Activated naive CD4-positive, alpha-beta T cell (primary cell): ENCODE measurements around the gene THBS3.
A peak's percentile ranks its signal among the peaks of the same experiment; 100 is the strongest.

Experiments used
- DNase-seq, 4 experiments: peaks; one replicate each; lab custom pipeline; 2025; lab: John Stamatoyannopoulos, UW

Gene THBS3

GRCh38 chr1:155187456-155187891, 20.2 kb downstream of the THBS3 start:
- no peak for DNase-seq

GRCh38 chr1:155186794-155187455, 20.8 kb downstream of the THBS3 start:
- DNase-seq = no peak

- no peak for DNase-seq
These were observed 21.5 kb downstream of the THBS3 start for GRCh38 chr1:155186067-155186793.

- no peak for DNase-seq
These were observed 22.0 kb downstream of the THBS3 start for GRCh38 chr1:155185783-155186066.

GRCh38 chr1:155184835-155185782, 22.6 kb downstream of the THBS3 start:
- no peak for DNase-seq

- no peak for DNase-seq
These were observed 23.3 kb downstream of the THBS3 start for GRCh38 chr1:155184351-155184811.

GRCh38 chr1:155183775-155184221, 23.9 kb downstream of the THBS3 start:
- no peak for DNase-seq

GRCh38 chr1:155182052-155182550, 25.6 kb downstream of the THBS3 start:
- DNase-seq = no peak

- DNase-seq = no peak
These were observed 26.2 kb downstream of the THBS3 start for GRCh38 chr1:155181371-155182051.

- no peak for DNase-seq
These were observed 28.3 kb downstream of the THBS3 start for GRCh38 chr1:155179112-155180031.

- DNase-seq = no peak
These were observed 29.1 kb downstream of the THBS3 start for GRCh38 chr1:155178441-155179111.

- no peak for DNase-seq
These were observed 29.8 kb downstream of the THBS3 start for GRCh38 chr1:155177918-155178281.

GRCh38 chr1:155177192-155177917, 30.3 kb downstream of the THBS3 start:
- no peak for DNase-seq

GRCh38 chr1:155176544-155177071, 31.1 kb downstream of the THBS3 start:
- peak; percentile 63 to 80 (median 76) for DNase-seq

- peak in 1 of 4 experiments; percentile 7 for DNase-seq
These were observed 31.7 kb downstream of the THBS3 start for GRCh38 chr1:155175927-155176371.

- DNase-seq = no peak
These were observed 32.3 kb downstream of the THBS3 start for GRCh38 chr1:155175281-155175926.

- peak in 2 of 4 experiments; percentile 27 to 48 for DNase-seq
These were observed 33.1 kb downstream of the THBS3 start for GRCh38 chr1:155174324-155175280.
